Esophagus squamous epithelium (tissue), 4 donors: ENCODE results near the gene LDLRAD4.

ENCODE experiments used
- POLR2A ChIP-seq, 4 donors: fragments of 450-650 bp; IDR thresholded peaks; one replicate each; pipeline ENCODE4 v1.6.1; 2017; ENCODE audit warnings: antibody characterized with exemption in 4 of 4, mild to moderate bottlenecking in 4 of 4, moderate library complexity in 3 of 4
- TF ChIP-seq, protein P1 (sequence below), 6 experiments: fragments of 450-650 bp in 4 of 6; fragments of 200-600 bp in 2 of 6; sonication (generic) in 2 of 6; IDR thresholded peaks; one replicate each; pipeline ENCODE4 v1.5.1; 2016 to 2019; ENCODE audit warnings: antibody characterized with exemption in 6 of 6, mild to moderate bottlenecking in 4 of 6, moderate library complexity in 4 of 6

DNA sequence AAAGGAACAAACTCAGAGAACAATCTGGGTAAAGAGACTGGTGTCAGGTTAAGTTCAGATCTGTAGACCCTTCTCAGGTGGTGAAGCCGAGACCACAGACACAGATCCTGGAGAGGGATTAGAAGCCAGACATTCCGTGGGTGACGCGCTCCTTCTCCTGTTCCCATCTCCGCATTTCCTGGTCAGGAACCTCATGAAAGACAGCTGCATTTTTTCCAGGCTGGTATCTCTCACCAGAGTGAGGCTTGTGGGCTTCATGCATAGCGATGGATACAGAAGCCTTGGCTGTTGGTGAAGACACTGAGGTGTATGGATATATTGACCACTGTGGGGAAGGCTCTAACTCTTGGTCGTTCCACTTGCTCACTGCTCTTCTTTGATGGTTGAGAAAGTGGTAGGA lies 355.2 kb downstream of the LDLRAD4 start:
- TF ChIP-seq, protein P1, sequence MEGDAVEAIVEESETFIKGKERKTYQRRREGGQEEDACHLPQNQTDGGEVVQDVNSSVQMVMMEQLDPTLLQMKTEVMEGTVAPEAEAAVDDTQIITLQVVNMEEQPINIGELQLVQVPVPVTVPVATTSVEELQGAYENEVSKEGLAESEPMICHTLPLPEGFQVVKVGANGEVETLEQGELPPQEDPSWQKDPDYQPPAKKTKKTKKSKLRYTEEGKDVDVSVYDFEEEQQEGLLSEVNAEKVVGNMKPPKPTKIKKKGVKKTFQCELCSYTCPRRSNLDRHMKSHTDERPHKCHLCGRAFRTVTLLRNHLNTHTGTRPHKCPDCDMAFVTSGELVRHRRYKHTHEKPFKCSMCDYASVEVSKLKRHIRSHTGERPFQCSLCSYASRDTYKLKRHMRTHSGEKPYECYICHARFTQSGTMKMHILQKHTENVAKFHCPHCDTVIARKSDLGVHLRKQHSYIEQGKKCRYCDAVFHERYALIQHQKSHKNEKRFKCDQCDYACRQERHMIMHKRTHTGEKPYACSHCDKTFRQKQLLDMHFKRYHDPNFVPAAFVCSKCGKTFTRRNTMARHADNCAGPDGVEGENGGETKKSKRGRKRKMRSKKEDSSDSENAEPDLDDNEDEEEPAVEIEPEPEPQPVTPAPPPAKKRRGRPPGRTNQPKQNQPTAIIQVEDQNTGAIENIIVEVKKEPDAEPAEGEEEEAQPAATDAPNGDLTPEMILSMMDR (IDR thresholded peaks at IDR 0.05): no peak
- no peak for TF ChIP-seq POLR2A (IDR thresholded peaks at IDR 0.05)
